B cell (primary cell): Measurements from ENCODE around the gene KLHL3. TPM values are rescaled to one million over a fixed set of nuclear protein-coding genes. Genes with fewer than 3 reads are reported as not detected.

Experiments
- ATAC-seq: fragments of 200-7000 bp; cut with Tn5 transposase; one replicate; pipeline ENCODE4 v1.10.0; 2021; ENCODE audit warnings: low read depth, mild to moderate bottlenecking, moderate number of reproducible peaks, moderate library complexity
- CTCF ChIA-PET: fragments of 350-600 bp; sonication (Branson Sonifier 250); formaldehyde crosslinking; loops from one replicate; lab custom pipeline; 2021; ENCODE audit warnings: antibody characterized with exemption, inconsistent platforms; lab: Charles Lee
- POLR2A ChIA-PET: fragments of 350-600 bp; sonication (Branson Sonifier 250); formaldehyde crosslinking; loops from one replicate; lab custom pipeline; 2021; ENCODE audit warnings: antibody characterized with exemption; lab: Charles Lee
- DNase-seq: peaks from one replicate; pipeline ENCODE4 v3.0.0; 2013
- H2AFZ ChIP-seq: 2 replicates; pipeline ENCODE4 v1.6.1; 2012; ENCODE audit warnings: mild to moderate bottlenecking, low read depth, low read length; ENCODE audit not compliant: insufficient read depth, poor library complexity, severe bottlenecking
- H3K27ac ChIP-seq, 2 donors: 1 replicate in 1 of 2; 2 replicates in 1 of 2; pipeline ENCODE4 v1.5.1; 2012 to 2013; ENCODE audit warnings: low read length in 2 of 2, mild to moderate bottlenecking in 2 of 2, moderate library complexity in 1 of 2
- H3K27me3 ChIP-seq, 4 experiments: fragments of 200-600 bp in 1 of 4; sonication (generic) in 1 of 4; replicated peaks in 1 of 4; 1 replicate in 2 of 4; 2 replicates in 2 of 4; pipeline versions ENCODE4 v1.6.1 to v1.7.0; 2013 to 2016; ENCODE audit warnings: low read length in 3 of 4, mild to moderate bottlenecking in 2 of 4, mixed read lengths in 1 of 4, moderate library complexity in 1 of 4; ENCODE audit not compliant: insufficient read depth in 4 of 4, control insufficient read depth in 3 of 4; ENCODE audit errors: control extremely low read depth in 1 of 4
- H3K36me3 ChIP-seq, 2 experiments: replicated peaks in 1 of 2; 1 replicate in 1 of 2; 2 replicates in 1 of 2; pipeline versions ENCODE4 v1.6.1 to v1.7.1; 2013; ENCODE audit warnings: low read length in 1 of 2; ENCODE audit not compliant: insufficient read depth in 2 of 2, control insufficient read depth in 1 of 2; ENCODE audit errors: control extremely low read depth in 1 of 2, extremely low read depth in 1 of 2
- H3K4me1 ChIP-seq, 2 donors: fragments of 200-600 bp in 1 of 2; sonication (generic) in 1 of 2; 1 replicate in 1 of 2; 2 replicates in 1 of 2; pipeline versions ENCODE4 v1.5.1 to v1.6.1; 2013 to 2017; ENCODE audit warnings: low read length in 2 of 2; ENCODE audit not compliant: control insufficient read depth in 2 of 2, insufficient read depth in 2 of 2
- H3K4me2 ChIP-seq: replicated peaks from 2 replicates; pipeline ENCODE3; 2012; ENCODE audit warnings: mild to moderate bottlenecking, low read depth, low read length; ENCODE audit not compliant: poor library complexity, severe bottlenecking
- H3K4me3 ChIP-seq, 5 experiments: fragments of 200-600 bp in 1 of 5; sonication (generic) in 1 of 5; 1 replicate in 3 of 5; 2 replicates in 2 of 5; pipeline versions ENCODE4 v1.5.1 to v1.7.0; 2011 to 2016; ENCODE audit warnings: low read length in 4 of 5, mild to moderate bottlenecking in 4 of 5, low read depth in 2 of 5, control low read depth in 1 of 5, moderate library complexity in 1 of 5; ENCODE audit not compliant: insufficient read depth in 1 of 5; ENCODE audit errors: control extremely low read depth in 1 of 5, extremely low read depth in 1 of 5
- H3K79me2 ChIP-seq: fragments of 200-600 bp; sonication (generic); one replicate; pipeline ENCODE4 v1.6.0; 2016; ENCODE audit warnings: low read length; ENCODE audit not compliant: control insufficient read depth, insufficient read depth
- H3K9ac ChIP-seq: fragments of 200-600 bp; sonication (generic); 2 replicates; pipeline ENCODE4 v1.6.1; 2017; ENCODE audit warnings: mild to moderate bottlenecking, low read length, moderate library complexity
- H3K9me3 ChIP-seq, 3 donors: one replicate each; pipeline versions ENCODE4 v1.6.1 to v1.7.1; 2013; ENCODE audit warnings: low read length in 2 of 3; ENCODE audit not compliant: control insufficient read depth in 2 of 3, insufficient read depth in 1 of 3; ENCODE audit errors: control extremely low read depth in 1 of 3
- H4K20me1 ChIP-seq: 2 replicates; pipeline ENCODE4 v1.6.0; 2012; ENCODE audit warnings: mild to moderate bottlenecking, low read length; ENCODE audit not compliant: insufficient read depth, control insufficient read depth, poor library complexity, severe bottlenecking
- H3K27ac Mint-ChIP-seq: one replicate; pipeline ENCODE4 v1.8.0; 2021; ENCODE audit warnings: mixed read lengths
- H3K27me3 Mint-ChIP-seq: one replicate; pipeline ENCODE4 v1.8.0; 2021; ENCODE audit warnings: mixed read lengths
- H3K4me1 Mint-ChIP-seq: one replicate; pipeline ENCODE4 v1.8.0; 2021; ENCODE audit warnings: mixed read lengths
- H3K4me3 Mint-ChIP-seq: one replicate; pipeline ENCODE4 v1.8.0; 2021; ENCODE audit warnings: mixed read lengths
- H3K9me3 Mint-ChIP-seq: one replicate; pipeline ENCODE4 v1.8.0; 2022; ENCODE audit warnings: mixed read lengths; ENCODE audit not compliant: insufficient read depth
- CTCF ChIP-seq: fragments of 200-600 bp; IDR thresholded peaks from one replicate; pipeline ENCODE4 v1.8.0; 2022; ENCODE audit warnings: antibody characterized with exemption, mild to moderate bottlenecking
- EZH2 ChIP-seq: IDR thresholded peaks from 2 replicates; pipeline ENCODE4 v1.6.1; 2012; ENCODE audit warnings: borderline replicate concordance, low read depth, mild to moderate bottlenecking, moderate library complexity, low read length; ENCODE audit not compliant: insufficient read depth, poor library complexity, severe bottlenecking
- WGBS: methylation state at CpG from one replicate; pipeline ENCODE4 v1.1.5; 2013; ENCODE audit warnings: missing lambda C conversion rate; ENCODE audit not compliant: insufficient coverage; 5-methylcytosine and 5-hydroxymethylcytosine counted together
- intact Hi-C: fragments of 100-400 bp; cut with micrococcal nuclease; formaldehyde crosslinking; loops from one replicate; pipeline ENCODE4 v1.10.0; 2022
- polyA plus RNA-seq: library from polyadenylated mRNA; depleted of rRNA; stranded (reverse); fragments of >200 nt; gene quantifications from 2 replicates; pipeline ENCODE4 v1.2.3, GENCODE V29; 2012
- total RNA-seq, 2 donors: library from RNA; stranded (reverse); fragments of 120-200 nt in 1 of 2; gene quantifications; 1 replicate in 1 of 2; 2 replicates in 1 of 2; pipeline versions ENCODE4 v1.2.3 to v1.2.4, GENCODE V29; 2013 to 2022

The KLHL3 gene
- total and polyA plus RNA-seq, 2 donors (not counting 1 experiment from before 2014, with no cell fraction given), result 3.3 to 4.5 TPM

DNA sequence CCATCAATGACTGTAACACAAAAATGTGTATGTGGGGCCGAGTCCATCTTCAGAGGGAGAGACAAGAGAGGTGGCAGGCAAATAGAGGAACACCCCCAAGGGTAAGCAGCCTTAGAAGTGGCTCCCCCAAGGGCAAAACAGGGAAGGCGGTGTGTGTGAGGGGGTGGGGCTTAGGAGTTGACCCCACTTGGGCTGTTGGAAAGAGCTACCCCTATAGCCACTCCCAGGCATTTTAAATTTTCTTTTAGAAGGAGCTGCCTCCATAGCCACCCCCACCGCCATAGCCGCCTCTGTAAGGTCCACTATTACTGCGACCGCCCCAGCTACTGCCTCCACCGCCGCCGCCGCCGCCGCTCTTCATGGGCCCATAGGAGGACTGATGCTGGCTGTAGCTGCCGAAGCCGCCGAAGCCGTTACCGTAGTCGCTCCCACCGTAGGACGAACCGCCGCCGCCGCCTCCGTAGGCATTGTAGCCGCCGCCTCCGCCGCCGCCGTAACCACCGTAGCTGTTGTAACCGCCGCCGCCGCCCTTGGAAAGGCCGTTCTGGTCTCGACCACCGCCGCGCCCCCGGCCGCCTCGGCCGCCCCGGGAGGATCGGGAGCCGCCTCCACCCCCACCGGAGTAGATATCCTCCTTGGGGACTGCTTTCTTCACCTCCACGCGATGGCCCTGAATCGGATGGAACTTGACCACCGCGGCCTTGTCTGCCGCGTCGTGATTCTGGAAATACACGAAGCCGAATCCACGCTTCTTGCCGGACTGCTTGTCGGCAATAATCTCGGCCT, 17.2 kb upstream of the KLHL3 start:
- H3K27me3 Mint-ChIP-seq, result no peaks in the 10 kb centered on the region
- under 1% methylated on average over 61 of the region's 63 CpGs for WGBS

More for the DNA sequence above, 17.2 kb upstream of the KLHL3 start:
- Histone ChIP-seq H4K20me1 (peaks cover 55% of the 10 kb centered on the region), H3K4me2 (peak overlapping the region; percentile 83), H3K4me3 (peak overlapping the region; percentile 69 to 95 (median 87)), H3K79me2 (peaks cover 59% of the 10 kb centered on the region), H3K27me3 (no peaks in the 10 kb centered on the region), H3K27ac (peak overlapping the region; percentile 98 to 100), H3K9me3 (no peaks in the 10 kb centered on the region), H3K36me3 (peaks cover 0 to 5% of the 10 kb centered on the region in 2 experiments), H3K4me1 (peaks cover 27 to 28% of the 10 kb centered on the region in 2 donors), H2AFZ (peak overlapping the region; percentile 93), H3K9ac (peak overlapping the region; percentile 93)
- CTCF ChIA-PET, result interaction anchor here (0.6 to 2.7 kb wide), 7 partner anchors 12 to 380 kb away, joined by 3 to 18 read pairs (median 3); no protein-coding TSS in a partner anchor
- Mint-ChIP-seq H3K4me3 (peak overlapping the region; percentile 97), H3K27ac (peak overlapping the region; percentile 100), H3K4me1 (peaks cover 32% of the 10 kb centered on the region), H3K9me3 (no peaks in the 10 kb centered on the region)
- intact Hi-C loops, result loop anchor here (1.0 to 10.0 kb wide), 5 partner anchors 10 to 1519 kb away; partner anchors contain the start of genes FAM53C, HSPA9 and SIL1
- ATAC-seq, result no peak
- POLR2A ChIA-PET, result interaction anchor here (0.7 to 1.4 kb wide), 6 partner anchors 12 to 599 kb away, joined by 3 to 7 read pairs (median 4); partner anchors contain the start of genes BRD8, KDM3B, KIF20A and KLHL3
- TF ChIP-seq EZH2 (no peak), CTCF (no peak)
- DNase-seq, result peak; percentile 66
